Testis (tissue), 3 donors: ENCODE measurements around the gene CTIF. TPM values are rescaled to one million over a fixed set of nuclear protein-coding genes. Genes with fewer than 3 reads are reported as not detected.
A peak's percentile ranks its signal among the peaks of the same experiment; 100 is the strongest.

Experiments used
- DNase-seq: peaks from one replicate; pipeline ENCODE4 v3.0.0-alpha.2; 2019
- H3K27ac ChIP-seq, 2 donors: fragments of 200-600 bp; sonication (generic); one replicate each; pipeline ENCODE4 v1.5.1; 2019
- H3K27me3 ChIP-seq: fragments of 200-600 bp; sonication (generic); one replicate; pipeline ENCODE4 v1.5.1; 2019
- H3K36me3 ChIP-seq: fragments of 200-600 bp; sonication (generic); one replicate; pipeline ENCODE4 v1.5.1; 2017; ENCODE audit warnings: low read depth; ENCODE audit errors: missing control alignments
- H3K4me1 ChIP-seq: fragments of 200-600 bp; sonication (generic); one replicate; pipeline ENCODE4 v1.5.1; 2019
- H3K4me3 ChIP-seq, 2 donors: fragments of 200-600 bp; sonication (generic); one replicate each; pipeline ENCODE4 v1.5.1; 2017 to 2019
- H3K9me3 ChIP-seq: fragments of 200-600 bp; sonication (generic); one replicate; pipeline ENCODE4 v1.5.1; 2017
- CTCF ChIP-seq, 3 experiments: fragments of 450-650 bp in 2 of 3; fragments of 200-600 bp in 1 of 3; sonication (generic) in 1 of 3; IDR thresholded peaks; one replicate each; pipeline ENCODE4 v1.5.1; 2016 to 2019; ENCODE audit warnings: antibody characterized with exemption in 3 of 3, mild to moderate bottlenecking in 2 of 3, moderate library complexity in 1 of 3
- POLR2A ChIP-seq: fragments of 450-650 bp; IDR thresholded peaks from one replicate; pipeline ENCODE4 v1.6.1; 2017; ENCODE audit warnings: antibody characterized with exemption, mild to moderate bottlenecking, moderate library complexity
- WGBS, 2 donors: methylation state at CpG; one replicate each; pipeline ENCODE4 v1.1.5; 2018; 5-methylcytosine and 5-hydroxymethylcytosine counted together
- intact Hi-C: fragments of 100-400 bp; cut with DNase I; formaldehyde crosslinking; loops from one replicate; pipeline ENCODE4 v1.15.1; 2023; ENCODE audit warnings: low total_unique reads
- polyA plus RNA-seq: library from polyadenylated mRNA; stranded (reverse); fragments of 350-450 nt; fragmentation: Illumina TruSeq; extraction: RNeasy Lipid Tissue Mini Kit (QIAGEN cat#74804); gene quantifications from one replicate; pipeline ENCODE4 v1.2.3, GENCODE V29; 2014; ENCODE audit warnings: low read depth, low replicate concordance; ENCODE audit not compliant: insufficient read depth
- total RNA-seq, 2 donors: library from RNA; depleted of rRNA; stranded (reverse); fragments of >200 nt; gene quantifications; one replicate each; pipeline ENCODE4 v1.2.3, GENCODE V29; 2016

CTIF gene
- total and polyA plus RNA-seq, 3 donors from 2014 or later, result 33.8 to 41.5 (median 35.6) TPM

GRCh38 chr18:48536516-48536915, 2.3 kb upstream of the CTIF start:
- 56 to 61% methylated on average over 5 to 6 of the region's 6 CpGs for WGBS, 2 donors
- Histone ChIP-seq H3K27me3 (no peaks in the 10 kb centered on the region), H3K9me3 (no peaks in the 10 kb centered on the region), H3K36me3 (no peaks in the 10 kb centered on the region), H3K4me1 (peaks cover 19% of the 10 kb centered on the region), H3K27ac (no peak overlapping the region), H3K4me3 (no peak overlapping the region)
- intact Hi-C loops, result no loop called here
- no peak for DNase-seq
- TF ChIP-seq CTCF (IDR thresholded peaks at IDR 0.05), result no peak
- TF ChIP-seq POLR2A, result no peak

GRCh38 chr18:48539406-48540250, 797 bp downstream of the CTIF start:
- DNase-seq, result peak; percentile 54
- Histone ChIP-seq H3K27me3 (no peaks in the 10 kb centered on the region), H3K27ac (peak overlapping the region; percentile 92 to 93), H3K4me1 (peaks cover 15% of the 10 kb centered on the region), H3K9me3 (no peaks in the 10 kb centered on the region), H3K4me3 (peak overlapping the region; percentile 74 to 76), H3K36me3 (no peaks in the 10 kb centered on the region)
- intact Hi-C loops, result no loop called here
- TF ChIP-seq CTCF (IDR thresholded peaks at IDR 0.05), result no peak
- no peak for TF ChIP-seq POLR2A
- 1% methylated on average over 16 to 52 of the region's 70 CpGs for WGBS, 2 donors

- H3K4me1 ChIP-seq, result peaks cover 12% of the 10 kb centered on the region
- 0% methylated on average over 81 of the region's 86 CpGs; no CpG with 5 or more reads in 1 of the 2 donors for WGBS, 2 donors
- H3K27me3 ChIP-seq, result no peaks in the 10 kb centered on the region
- TF ChIP-seq POLR2A (no peak), CTCF (IDR thresholded peaks at IDR 0.05) (peak in 1 of 3 experiments; percentile 12)
- DNase-seq, result peak; percentile 83
- H3K9me3 ChIP-seq, result no peaks in the 10 kb centered on the region
- no peaks in the 10 kb centered on the region for H3K36me3 ChIP-seq
- intact Hi-C loops, result no loop called here
- H3K27ac ChIP-seq, result peak overlapping the region; percentile 92 to 93
- peak overlapping the region; percentile 74 to 76 for H3K4me3 ChIP-seq
Observed at GRCh38 chr18:48540251-48541025, 1.6 kb downstream of the CTIF start.

GRCh38 chr18:48541026-48541746, 2.4 kb downstream of the CTIF start:
- WGBS, 2 donors, result 0 to 17% methylated on average over 1 to 52 of the region's 62 CpGs
- Histone ChIP-seq H3K4me1 (peaks cover 18% of the 10 kb centered on the region), H3K27me3 (no peaks in the 10 kb centered on the region), H3K9me3 (no peaks in the 10 kb centered on the region), H3K27ac (peak overlapping the region; percentile 92 to 93), H3K4me3 (peak overlapping the region; percentile 74 to 76), H3K36me3 (no peaks in the 10 kb centered on the region)
- peak; percentile 72 for DNase-seq
- intact Hi-C loops, result no loop called here
- TF ChIP-seq CTCF (IDR thresholded peaks at IDR 0.05) (no peak), POLR2A (no peak)
